IMR-90 (cell line): Measurements from ENCODE around the gene LRRK2. TPM values are rescaled to one million over a fixed set of nuclear protein-coding genes. Genes with fewer than 3 reads are reported as not detected.

Experiments used
- ATAC-seq: fragments of 200-7000 bp; cut with Tn5 transposase; 2 replicates; pipeline ENCODE4 v1.9.1; 2020; ENCODE audit warnings: low read depth, mild to moderate bottlenecking, moderate library complexity
- BruUV-seq: library from RNA; stranded (reverse); fragments of 400-500 nt; replicated peaks from 2 replicates; lab custom pipeline; 2021; lab: Mats Ljungman, UMichigan
- CTCF ChIA-PET: fragments of 300-600 bp; formaldehyde crosslinking; extraction: SDS; loops from one replicate; lab custom pipeline; 2021; ENCODE audit warnings: antibody characterized with exemption; lab: Yijun Ruan, JAX
- POLR2A ChIA-PET: fragments of 300-600 bp; sonication (Branson Sonifier 250); formaldehyde crosslinking; loops from one replicate; lab custom pipeline; 2022; ENCODE audit warnings: antibody characterized with exemption; ENCODE audit not compliant: unreplicated experiment; lab: Charles Lee
- DNase-seq: peaks from one replicate; pipeline ENCODE4 v3.0.0; 2013
- H2AFZ ChIP-seq: replicated peaks from 2 replicates; pipeline ENCODE3; 2013; ENCODE audit warnings: low read length, mild to moderate bottlenecking; ENCODE audit not compliant: poor library complexity
- H2AK5ac ChIP-seq: 2 replicates; pipeline ENCODE4 v1.6.1; 2013; ENCODE audit warnings: low read depth, low read length, inconsistent platforms
- H2AK9ac ChIP-seq: replicated peaks from 2 replicates; pipeline ENCODE3; 2013; ENCODE audit warnings: mild to moderate bottlenecking, low read depth, low read length, moderate library complexity; ENCODE audit not compliant: poor library complexity
- H2BK120ac ChIP-seq: 2 replicates; pipeline ENCODE4 v1.6.1; 2013; ENCODE audit warnings: low read depth, low read length, inconsistent platforms
- H2BK15ac ChIP-seq: 3 replicates; pipeline ENCODE4 v1.6.1; 2013; ENCODE audit warnings: low read depth, low read length, inconsistent platforms
- H2BK20ac ChIP-seq: 2 replicates; pipeline ENCODE4 v1.6.1; 2013; ENCODE audit warnings: low read depth, mild to moderate bottlenecking, inconsistent platforms, low read length, moderate library complexity
- H2BK5ac ChIP-seq: 2 replicates; pipeline ENCODE4 v1.6.1; 2013; ENCODE audit warnings: mild to moderate bottlenecking, low read depth, low read length, inconsistent platforms; ENCODE audit not compliant: poor library complexity, severe bottlenecking
- H3K14ac ChIP-seq: replicated peaks from 2 replicates; pipeline ENCODE4 v1.6.1; 2013; ENCODE audit warnings: low read depth, low read length, inconsistent platforms
- H3K18ac ChIP-seq: 2 replicates; pipeline ENCODE4 v1.6.1; 2013; ENCODE audit warnings: low read depth, low read length, control low read depth
- H3K23ac ChIP-seq: 2 replicates; pipeline ENCODE4 v1.6.1; 2013; ENCODE audit warnings: low read depth, low read length, inconsistent platforms
- H3K27ac ChIP-seq: 2 replicates; pipeline ENCODE4 v1.5.1; 2013; ENCODE audit warnings: mild to moderate bottlenecking, control low read depth, low read length; ENCODE audit not compliant: insufficient read depth
- H3K27me3 ChIP-seq: 2 replicates; pipeline ENCODE4 v1.6.1; 2013; ENCODE audit warnings: low read length; ENCODE audit not compliant: control insufficient read depth, insufficient read depth
- H3K36me3 ChIP-seq: 2 replicates; pipeline ENCODE4 v1.6.1; 2013; ENCODE audit warnings: low read length, mixed read lengths; ENCODE audit not compliant: control insufficient read depth, insufficient read depth
- H3K4ac ChIP-seq: 2 replicates; pipeline ENCODE4 v1.6.1; 2013; ENCODE audit warnings: low read depth, low read length, inconsistent platforms
- H3K4me1 ChIP-seq: 2 replicates; pipeline ENCODE4 v1.6.1; 2013; ENCODE audit warnings: low read length, mixed read lengths; ENCODE audit not compliant: control insufficient read depth, insufficient read depth
- H3K4me2 ChIP-seq: 2 replicates; pipeline ENCODE4 v1.6.1; 2013; ENCODE audit warnings: low read depth, mild to moderate bottlenecking, control low read depth, low read length, moderate library complexity
- H3K4me3 ChIP-seq: 2 replicates; pipeline ENCODE4 v1.5.1; 2013; ENCODE audit warnings: low read depth, mild to moderate bottlenecking, control low read depth, low read length, moderate library complexity; ENCODE audit not compliant: insufficient read depth
- H3K56ac ChIP-seq: 2 replicates; pipeline ENCODE4 v1.6.1; 2013; ENCODE audit warnings: low read length, inconsistent platforms; ENCODE audit not compliant: insufficient read depth; ENCODE audit errors: extremely low read depth
- H3K79me1 ChIP-seq, 2 experiments: 2 replicates each; pipeline ENCODE4 v1.6.1; 2013; ENCODE audit warnings: low read length in 2 of 2, inconsistent platforms in 1 of 2, low read depth in 1 of 2
- H3K9ac ChIP-seq: 2 replicates; pipeline ENCODE4 v1.6.1; 2013; ENCODE audit warnings: low read depth, low read length, control low read depth
- H3K9me1 ChIP-seq: 2 replicates; pipeline ENCODE4 v1.6.1; 2013; ENCODE audit warnings: low read length, inconsistent platforms; ENCODE audit not compliant: insufficient read depth
- H3K9me3 ChIP-seq: 2 replicates; pipeline ENCODE4 v1.6.1; 2013; ENCODE audit warnings: low read length; ENCODE audit not compliant: control insufficient read depth, insufficient read depth
- H4K20me1 ChIP-seq: 2 replicates; pipeline ENCODE4 v1.6.1; 2013; ENCODE audit warnings: low read length, inconsistent platforms; ENCODE audit not compliant: insufficient read depth
- H4K5ac ChIP-seq: 2 replicates; pipeline ENCODE4 v1.6.1; 2013; ENCODE audit warnings: mild to moderate bottlenecking, low read depth, low read length, control low read depth
- H4K8ac ChIP-seq, 2 experiments: 2 replicates each; pipeline ENCODE4 v1.6.1; 2013; ENCODE audit warnings: low read depth in 2 of 2, low read length in 2 of 2, control low read depth in 1 of 2, inconsistent platforms in 1 of 2
- H4K91ac ChIP-seq: 2 replicates; pipeline ENCODE4 v1.6.1; 2013; ENCODE audit warnings: low read depth, low read length, inconsistent platforms; ENCODE audit not compliant: insufficient read depth
- BHLHE40 ChIP-seq: fragments of 150-350 bp; IDR thresholded peaks from 2 replicates; pipeline ENCODE4 v1.6.1; 2016; ENCODE audit warnings: mild to moderate bottlenecking, low read depth, low read length
- CEBPB ChIP-seq: IDR thresholded peaks from 2 replicates; pipeline ENCODE4 v1.6.1; 2012; ENCODE audit warnings: low read depth, low read length, improper control_type of control experiment
- FOS ChIP-seq: fragments of 150-350 bp; IDR thresholded peaks from 2 replicates; pipeline ENCODE4 v1.6.1; 2016; ENCODE audit warnings: low read depth, low read length
- MXI1 ChIP-seq: IDR thresholded peaks from 2 replicates; pipeline ENCODE4 v1.6.1; 2012; ENCODE audit warnings: low read depth, mild to moderate bottlenecking, low read length, moderate library complexity, borderline replicate concordance
- NFE2L2 ChIP-seq: fragments of 150-350 bp; IDR thresholded peaks from 2 replicates; pipeline ENCODE4 v1.6.1; 2016; ENCODE audit warnings: low read depth, mild to moderate bottlenecking, low read length
- POLR2A ChIP-seq: IDR thresholded peaks from 2 replicates; pipeline ENCODE4 v1.6.1; 2012; ENCODE audit warnings: mild to moderate bottlenecking, low read depth, low read length
- RAD21 ChIP-seq: IDR thresholded peaks from 2 replicates; pipeline ENCODE4 v1.6.1; 2012; ENCODE audit warnings: low read length, improper control_type of control experiment
- RCOR1 ChIP-seq: IDR thresholded peaks from 2 replicates; pipeline ENCODE4 v1.6.1; 2012; ENCODE audit warnings: mild to moderate bottlenecking, low read length, improper control_type of control experiment; ENCODE audit not compliant: insufficient replicate concordance
- RFX5 ChIP-seq: IDR thresholded peaks from 2 replicates; pipeline ENCODE4 v1.8.0; 2012; ENCODE audit warnings: low read depth, mild to moderate bottlenecking, low read length, moderate library complexity
- SMC3 ChIP-seq: fragments of 150-350 bp; IDR thresholded peaks from 2 replicates; pipeline ENCODE4 v1.6.1; 2016; ENCODE audit warnings: low read depth, mild to moderate bottlenecking, antibody characterized with exemption, low read length, moderate library complexity
- WGBS, 2 experiments: methylation state at CpG; one replicate each; pipeline versions ENCODE4 v1.1.5 to v1.1.7; 2013; ENCODE audit warnings: missing lambda C conversion rate in 2 of 2; ENCODE audit not compliant: insufficient read length in 1 of 2; ENCODE audit errors: extremely low coverage in 2 of 2; 5-methylcytosine and 5-hydroxymethylcytosine counted together
- dilution Hi-C: fragments of 300-500 bp; cut with HindIII; formaldehyde crosslinking; loops from one replicate; pipeline ENCODE4 v1.14.3; 2018; ENCODE audit warnings: low sequenced_read_pairs; ENCODE audit not compliant: unreplicated experiment
- in situ Hi-C: fragments of 300-500 bp; cut with MboI; formaldehyde crosslinking; loops from 3 replicates; pipeline ENCODE4 v1.14.3; 2019; ENCODE audit warnings: low sequenced_read_pairs, inconsistent platforms, mixed read lengths
- intact Hi-C: fragments of 100-400 bp; cut with micrococcal nuclease; formaldehyde crosslinking; loops from 2 replicates; pipeline ENCODE4 v1.10.0; 2022
- polyA plus RNA-seq, 3 experiments: library from polyadenylated mRNA; depleted of rRNA; stranded (reverse); fragments of >200 nt; gene quantifications; 2 replicates each; pipeline ENCODE4 v1.2.3, GENCODE V29; 2012; ENCODE audit warnings: low replicate concordance in 1 of 3
- total RNA-seq: library from RNA; depleted of rRNA; stranded (reverse); fragments of >200 nt; gene quantifications from 2 replicates; pipeline ENCODE4 v1.2.3, GENCODE V29; 2012
- TF ChIP-seq, protein P1 (sequence below): fragments of 150-350 bp; IDR thresholded peaks from 2 replicates; pipeline ENCODE4 v1.6.1; 2017; ENCODE audit warnings: mild to moderate bottlenecking, antibody characterized with exemption, low read length, low read depth

LRRK2 gene
- total and polyA plus RNA-seq, 2 of the 4 experiments (the other 2 are of a cell fraction): 0.17 to 0.54 TPM

DNA sequence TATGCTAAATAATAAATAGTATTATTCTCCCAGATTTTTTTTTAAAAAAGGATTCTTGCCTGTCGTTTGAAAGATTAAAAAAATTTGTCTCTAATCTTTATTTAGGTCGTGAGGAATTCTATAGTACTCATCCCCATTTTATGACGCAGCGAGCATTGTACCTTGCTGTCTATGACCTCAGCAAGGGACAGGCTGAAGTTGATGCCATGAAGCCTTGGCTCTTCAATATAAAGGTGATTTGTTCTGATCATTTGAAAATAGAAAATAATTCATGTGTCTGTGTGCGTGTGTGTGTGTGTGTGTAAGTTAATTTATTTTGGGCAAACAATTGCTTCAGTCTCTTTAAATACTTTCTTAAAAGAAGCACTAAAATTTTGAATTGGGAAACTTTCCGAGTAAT, 84.2 kb downstream of the LRRK2 start:
- Histone ChIP-seq H3K4me1 (no peaks in the 10 kb centered on the region), H3K79me1 (no peaks in the 10 kb centered on the region), H4K91ac (no peak overlapping the region), H2AFZ (no peak overlapping the region), H3K9ac (no peak overlapping the region), H3K23ac (no peak overlapping the region), H3K4ac (no peak overlapping the region), H3K36me3 (no peaks in the 10 kb centered on the region), H2BK5ac (no peak overlapping the region), H2AK5ac (no peak overlapping the region), H4K8ac (no peak overlapping the region), H2BK120ac (no peak overlapping the region), H2BK20ac (no peak overlapping the region), H3K9me3 (no peaks in the 10 kb centered on the region), H2AK9ac (no peak overlapping the region), H4K5ac (no peak overlapping the region), H3K9me1 (no peaks in the 10 kb centered on the region), H3K18ac (no peak overlapping the region), H3K4me2 (no peak overlapping the region), H3K27ac (no peak overlapping the region), H3K14ac (no peak overlapping the region), H4K20me1 (no peaks in the 10 kb centered on the region), H2BK15ac (no peak overlapping the region), H3K56ac (no peak overlapping the region), H3K4me3 (no peak overlapping the region), H3K27me3 (no peaks in the 10 kb centered on the region)
- DNase-seq: no peak
- no peak for ATAC-seq
- POLR2A ChIA-PET: no interaction called here
- WGBS, 2 experiments: no CpG with 5 or more reads among the region's 6 CpGs
- BruUV-seq: no TSS peak
- intact Hi-C loops: no loop called here
- dilution Hi-C loops: no loop called here
- in situ Hi-C loops: no loop called here
- TF ChIP-seq POLR2A: no peak
- TF ChIP-seq, protein P1, sequence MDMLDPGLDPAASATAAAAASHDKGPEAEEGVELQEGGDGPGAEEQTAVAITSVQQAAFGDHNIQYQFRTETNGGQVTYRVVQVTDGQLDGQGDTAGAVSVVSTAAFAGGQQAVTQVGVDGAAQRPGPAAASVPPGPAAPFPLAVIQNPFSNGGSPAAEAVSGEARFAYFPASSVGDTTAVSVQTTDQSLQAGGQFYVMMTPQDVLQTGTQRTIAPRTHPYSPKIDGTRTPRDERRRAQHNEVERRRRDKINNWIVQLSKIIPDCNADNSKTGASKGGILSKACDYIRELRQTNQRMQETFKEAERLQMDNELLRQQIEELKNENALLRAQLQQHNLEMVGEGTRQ: no peak
- TF ChIP-seq FOS: no peak
- TF ChIP-seq SMC3: no peak
- TF ChIP-seq RAD21: no peak
- TF ChIP-seq NFE2L2: no peak
- TF ChIP-seq BHLHE40: no peak
- no peak for TF ChIP-seq RFX5
- no peak for TF ChIP-seq CEBPB
- TF ChIP-seq MXI1: no peak
- no peak for TF ChIP-seq RCOR1
- CTCF ChIA-PET: no interaction called here
